PC-9 (cell line): Measurements from ENCODE around the gene GCM1. TPM values are rescaled to one million over a fixed set of nuclear protein-coding genes. Genes with fewer than 3 reads are reported as not detected.

Source experiments
- BruUV-seq: library from RNA; stranded (reverse); fragments of 400-500 nt; replicated peaks from 2 replicates; lab custom pipeline; 2021; lab: Mats Ljungman, UMichigan
- CTCF ChIA-PET: fragments of 300-600 bp; sonication (Branson Sonifier 250); formaldehyde crosslinking; loops from one replicate; lab custom pipeline; 2022; ENCODE audit warnings: antibody characterized with exemption; lab: Charles Lee
- POLR2A ChIA-PET: fragments of 300-600 bp; sonication (Branson Sonifier 250); formaldehyde crosslinking; loops from one replicate; lab custom pipeline; 2022; ENCODE audit warnings: antibody characterized with exemption; ENCODE audit not compliant: unreplicated experiment; lab: Charles Lee
- DNase-seq, 2 experiments: peaks; one replicate each; pipeline versions ENCODE4 v3.0.0 to v3.0.0-alpha.2; 2015 to 2022; ENCODE audit warnings: mixed read lengths in 1 of 2
- H2AFZ ChIP-seq: fragments of 200-600 bp; sonication (generic); 2 replicates; pipeline ENCODE4 v1.8.1; 2017; ENCODE audit warnings: antibody characterized with exemption
- H3F3A ChIP-seq: fragments of 200-600 bp; sonication (generic); 2 replicates; pipeline ENCODE4 v1.8.1; 2017; ENCODE audit warnings: antibody characterized with exemption, mild to moderate bottlenecking, low read depth; ENCODE audit not compliant: insufficient read depth
- H3K27ac ChIP-seq: fragments of 200-600 bp; sonication (generic); 2 replicates; pipeline ENCODE4 v1.6.1; 2016; ENCODE audit warnings: mixed run types
- H3K27me3 ChIP-seq: fragments of 200-600 bp; sonication (generic); 2 replicates; pipeline ENCODE4 v1.6.1; 2016; ENCODE audit warnings: low read depth, mixed run types; ENCODE audit not compliant: insufficient read depth
- H3K36me3 ChIP-seq: fragments of 200-600 bp; sonication (generic); 2 replicates; pipeline ENCODE4 v1.6.1; 2016; ENCODE audit warnings: low read depth, mixed run types
- H3K4me1 ChIP-seq: fragments of 200-600 bp; sonication (generic); replicated peaks from 2 replicates; pipeline ENCODE4 v1.6.1; 2016; ENCODE audit warnings: mixed run types; ENCODE audit not compliant: insufficient read depth
- H3K4me2 ChIP-seq: fragments of 200-600 bp; sonication (generic); 2 replicates; pipeline ENCODE4 v1.6.1; 2017; ENCODE audit warnings: mixed run types
- H3K4me3 ChIP-seq: fragments of 200-600 bp; sonication (generic); 2 replicates; pipeline ENCODE4 v1.6.1; 2016; ENCODE audit warnings: mixed run types
- H3K79me2 ChIP-seq: fragments of 200-600 bp; sonication (generic); 2 replicates; pipeline ENCODE4 v1.6.1; 2017; ENCODE audit warnings: low read depth, mixed run types
- H3K9me2 ChIP-seq: fragments of 200-600 bp; sonication (generic); 2 replicates; pipeline ENCODE4 v1.8.1; 2017; ENCODE audit warnings: mild to moderate bottlenecking; ENCODE audit not compliant: insufficient read depth
- H3K9me3 ChIP-seq: fragments of 200-600 bp; sonication (generic); 2 replicates; pipeline ENCODE4 v1.8.1; 2016; ENCODE audit warnings: low read depth; ENCODE audit not compliant: insufficient read depth
- H4K20me1 ChIP-seq: fragments of 200-600 bp; sonication (generic); 2 replicates; pipeline ENCODE4 v1.8.1; 2017; ENCODE audit not compliant: insufficient read depth
- CTCF ChIP-seq: fragments of 200-600 bp; sonication (generic); conservative IDR thresholded peaks from 2 replicates; pipeline ENCODE4 v1.6.1; 2017; ENCODE audit warnings: mixed run types, antibody characterized with exemption, mild to moderate bottlenecking, moderate library complexity
- EZH2 ChIP-seq: fragments of 200-600 bp; sonication (generic); IDR thresholded peaks from 2 replicates; pipeline ENCODE4 v1.8.0; 2017; ENCODE audit warnings: antibody characterized with exemption, low read depth
- intact Hi-C: fragments of 100-400 bp; cut with micrococcal nuclease; formaldehyde crosslinking; loops from one replicate; pipeline ENCODE4 v1.10.0; 2022; ENCODE audit not compliant: unreplicated experiment
- total RNA-seq: library from RNA; stranded (reverse); gene quantifications from 2 replicates; pipeline ENCODE4 v1.2.3, GENCODE V29; 2021

GCM1 gene
- total RNA-seq, 1 experiment from 2014 or later: 0.13 TPM

- H3K36me3 ChIP-seq: no peaks in the 10 kb centered on the region
- no peaks in the 10 kb centered on the region for H3K9me2 ChIP-seq
- no peaks in the 10 kb centered on the region for H4K20me1 ChIP-seq
- no peak overlapping the region for H3K4me2 ChIP-seq
- H3F3A ChIP-seq: no peaks in the 10 kb centered on the region
- no peak overlapping the region for H2AFZ ChIP-seq
- no peak for TF ChIP-seq EZH2
- TF ChIP-seq CTCF: no peak
- no peaks in the 10 kb centered on the region for H3K4me1 ChIP-seq
- H3K79me2 ChIP-seq: no peaks in the 10 kb centered on the region
- H3K27me3 ChIP-seq: no peaks in the 10 kb centered on the region
- no peak for DNase-seq
- no peaks in the 10 kb centered on the region for H3K9me3 ChIP-seq
- CTCF ChIA-PET: no interaction called here
- H3K27ac ChIP-seq: no peak overlapping the region
- POLR2A ChIA-PET: no interaction called here
- intact Hi-C loops: no loop called here
- no TSS peak for BruUV-seq
- no peak overlapping the region for H3K4me3 ChIP-seq
Measured at GRCh38 chr6:53142810-53143209, 5.8 kb downstream of the GCM1 start.

GRCh38 chr6:53139841-53140413 is 8.7 kb downstream of the GCM1 start:
- H3K4me3 ChIP-seq: no peak overlapping the region
- no peaks in the 10 kb centered on the region for H4K20me1 ChIP-seq
- intact Hi-C loops: no loop called here
- H3K4me1 ChIP-seq: no peaks in the 10 kb centered on the region
- POLR2A ChIA-PET: no interaction called here
- H2AFZ ChIP-seq: no peak overlapping the region
- CTCF ChIA-PET: no interaction called here
- no peaks in the 10 kb centered on the region for H3K27me3 ChIP-seq
- no peak for DNase-seq
- BruUV-seq: no TSS peak
- no peaks in the 10 kb centered on the region for H3K36me3 ChIP-seq
- no peaks in the 10 kb centered on the region for H3K9me2 ChIP-seq
- H3K79me2 ChIP-seq: no peaks in the 10 kb centered on the region
- no peaks in the 10 kb centered on the region for H3F3A ChIP-seq
- TF ChIP-seq EZH2: no peak
- TF ChIP-seq CTCF: no peak
- H3K9me3 ChIP-seq: no peaks in the 10 kb centered on the region
- H3K27ac ChIP-seq: no peak overlapping the region
- H3K4me2 ChIP-seq: no peak overlapping the region

- ChIA-PET CTCF (no interaction called here), POLR2A (no interaction called here)
- Histone ChIP-seq H3K9me3 (no peaks in the 10 kb centered on the region), H3K27me3 (no peaks in the 10 kb centered on the region), H3K4me3 (no peak overlapping the region), H3K79me2 (no peaks in the 10 kb centered on the region), H3K4me1 (no peaks in the 10 kb centered on the region), H3K27ac (no peak overlapping the region), H3F3A (no peaks in the 10 kb centered on the region), H2AFZ (no peak overlapping the region), H3K36me3 (no peaks in the 10 kb centered on the region), H3K9me2 (no peaks in the 10 kb centered on the region), H4K20me1 (no peaks in the 10 kb centered on the region), H3K4me2 (no peak overlapping the region)
- no TSS peak for BruUV-seq
- TF ChIP-seq EZH2: no peak
- no peak for TF ChIP-seq CTCF
- DNase-seq: no peak
- intact Hi-C loops: no loop called here
Measured at GRCh38 chr6:53136000-53136609, 12.5 kb downstream of the GCM1 start.
